Type B pancreatic cell (in vitro differentiated cells): ENCODE data around the gene WNT3A. TPM values are rescaled to one million over a fixed set of nuclear protein-coding genes. Genes with fewer than 3 reads are reported as not detected.
A peak's percentile ranks its signal among the peaks of the same experiment; 100 is the strongest.

Experiments used
- DNase-seq: peaks from one replicate; pipeline ENCODE4 v3.0.0; 2021; ENCODE audit warnings: mixed read lengths; ENCODE audit not compliant: unreplicated experiment; ENCODE audit errors: extremely low spot score
- H3K27ac Mint-ChIP-seq: 2 replicates; pipeline ENCODE4 v1.8.0; 2021; ENCODE audit warnings: mild to moderate bottlenecking, mixed read lengths
- H3K27me3 Mint-ChIP-seq: 2 replicates; pipeline ENCODE4 v1.8.0; 2021; ENCODE audit warnings: mixed read lengths
- H3K36me3 Mint-ChIP-seq: 2 replicates; pipeline ENCODE4 v1.8.0; 2021; ENCODE audit warnings: mixed read lengths
- H3K4me1 Mint-ChIP-seq: one replicate; pipeline ENCODE4 v1.8.0; 2021; ENCODE audit warnings: mixed read lengths; ENCODE audit not compliant: unreplicated experiment
- H3K4me3 Mint-ChIP-seq: 2 replicates; pipeline ENCODE4 v1.8.0; 2021; ENCODE audit warnings: mild to moderate bottlenecking, mixed read lengths
- H3K9me3 Mint-ChIP-seq: 2 replicates; pipeline ENCODE4 v1.8.0; 2021; ENCODE audit warnings: mixed read lengths
- CTCF ChIP-seq: fragments of 200-600 bp; sonication (generic); conservative IDR thresholded peaks from 2 replicates; pipeline ENCODE4 v1.5.0; 2021; ENCODE audit warnings: antibody characterized with exemption, mild to moderate bottlenecking
- total RNA-seq: library from RNA; stranded (reverse); gene quantifications from 2 replicates; pipeline ENCODE4 v1.2.1, GENCODE V29; 2021; ENCODE audit warnings: low replicate concordance

Gene WNT3A
- total RNA-seq, 1 donor from 2014 or later, result 6.4 TPM

- Mint-ChIP-seq H3K27ac (no peak overlapping the region), H3K4me1 (no peaks in the 10 kb centered on the region), H3K27me3 (peaks cover 41% of the 10 kb centered on the region), H3K36me3 (no peaks in the 10 kb centered on the region), H3K9me3 (no peaks in the 10 kb centered on the region), H3K4me3 (no peak overlapping the region)
- TF ChIP-seq CTCF, result no peak
- DNase-seq, result peak; percentile 67
Measured at GRCh38 chr1:228039986-228040385, 33.2 kb downstream of the WNT3A start.

- TF ChIP-seq CTCF, result no peak
- Mint-ChIP-seq H3K27me3 (peaks cover 33% of the 10 kb centered on the region), H3K4me1 (no peaks in the 10 kb centered on the region), H3K27ac (no peak overlapping the region), H3K36me3 (no peaks in the 10 kb centered on the region), H3K9me3 (no peaks in the 10 kb centered on the region), H3K4me3 (no peak overlapping the region)
- DNase-seq, result no peak
Measured at GRCh38 chr1:228041316-228041715, 34.5 kb downstream of the WNT3A start.

- H3K27ac Mint-ChIP-seq, result no peak overlapping the region
- DNase-seq, result no peak
- H3K36me3 Mint-ChIP-seq, result no peaks in the 10 kb centered on the region
- no peak for TF ChIP-seq CTCF
- no peak overlapping the region for H3K4me3 Mint-ChIP-seq
- peaks cover 32% of the 10 kb centered on the region for H3K27me3 Mint-ChIP-seq
- H3K9me3 Mint-ChIP-seq, result no peaks in the 10 kb centered on the region
- H3K4me1 Mint-ChIP-seq, result no peaks in the 10 kb centered on the region
Measured at GRCh38 chr1:228042508-228042907, 35.7 kb downstream of the WNT3A start.

GRCh38 chr1:228043281-228043848, 36.6 kb downstream of the WNT3A start:
- Mint-ChIP-seq H3K9me3 (no peaks in the 10 kb centered on the region), H3K27me3 (peaks cover 27% of the 10 kb centered on the region), H3K27ac (no peak overlapping the region), H3K4me3 (no peak overlapping the region), H3K36me3 (no peaks in the 10 kb centered on the region), H3K4me1 (no peaks in the 10 kb centered on the region)
- DNase-seq, result no peak
- TF ChIP-seq CTCF, result no peak

GRCh38 chr1:228044961-228045360, 38.2 kb downstream of the WNT3A start:
- no peak for DNase-seq
- no peaks in the 10 kb centered on the region for H3K36me3 Mint-ChIP-seq
- no peak for TF ChIP-seq CTCF
- no peak overlapping the region for H3K4me3 Mint-ChIP-seq
- H3K4me1 Mint-ChIP-seq, result no peaks in the 10 kb centered on the region
- H3K27ac Mint-ChIP-seq, result no peak overlapping the region
- no peaks in the 10 kb centered on the region for H3K9me3 Mint-ChIP-seq
- H3K27me3 Mint-ChIP-seq, result peaks cover 17% of the 10 kb centered on the region

GRCh38 chr1:228045405-228045804, 38.6 kb downstream of the WNT3A start:
- TF ChIP-seq CTCF, result no peak
- peaks cover 16% of the 10 kb centered on the region for H3K27me3 Mint-ChIP-seq

More at GRCh38 chr1:228045405-228045804, 38.6 kb downstream of the WNT3A start:
- H3K4me3 Mint-ChIP-seq, result no peak overlapping the region
- H3K27ac Mint-ChIP-seq, result no peak overlapping the region
- no peaks in the 10 kb centered on the region for H3K4me1 Mint-ChIP-seq
- no peaks in the 10 kb centered on the region for H3K36me3 Mint-ChIP-seq
- no peaks in the 10 kb centered on the region for H3K9me3 Mint-ChIP-seq
- peak; percentile 53 for DNase-seq
